IMR-90 (cell line): ENCODE measurements around the gene FRAS1. TPM values are rescaled to one million over a fixed set of nuclear protein-coding genes. Genes with fewer than 3 reads are reported as not detected.

ENCODE experiments used
- ATAC-seq: fragments of 200-7000 bp; cut with Tn5 transposase; 2 replicates; pipeline ENCODE4 v1.9.1; 2020; ENCODE audit warnings: low read depth, mild to moderate bottlenecking, moderate library complexity
- BruUV-seq: library from RNA; stranded (reverse); fragments of 400-500 nt; replicated peaks from 2 replicates; lab custom pipeline; 2021; lab: Mats Ljungman, UMichigan
- CTCF ChIA-PET: fragments of 300-600 bp; formaldehyde crosslinking; extraction: SDS; loops from one replicate; lab custom pipeline; 2021; ENCODE audit warnings: antibody characterized with exemption; lab: Yijun Ruan, JAX
- POLR2A ChIA-PET: fragments of 300-600 bp; sonication (Branson Sonifier 250); formaldehyde crosslinking; loops from one replicate; lab custom pipeline; 2022; ENCODE audit warnings: antibody characterized with exemption; ENCODE audit not compliant: unreplicated experiment; lab: Charles Lee
- DNase-seq: peaks from one replicate; pipeline ENCODE4 v3.0.0; 2013
- H2AFZ ChIP-seq: replicated peaks from 2 replicates; pipeline ENCODE3; 2013; ENCODE audit warnings: low read length, mild to moderate bottlenecking; ENCODE audit not compliant: poor library complexity
- H2AK5ac ChIP-seq: 2 replicates; pipeline ENCODE4 v1.6.1; 2013; ENCODE audit warnings: low read depth, low read length, inconsistent platforms
- H2AK9ac ChIP-seq: replicated peaks from 2 replicates; pipeline ENCODE3; 2013; ENCODE audit warnings: mild to moderate bottlenecking, low read depth, low read length, moderate library complexity; ENCODE audit not compliant: poor library complexity
- H2BK120ac ChIP-seq: 2 replicates; pipeline ENCODE4 v1.6.1; 2013; ENCODE audit warnings: low read depth, low read length, inconsistent platforms
- H2BK15ac ChIP-seq: 3 replicates; pipeline ENCODE4 v1.6.1; 2013; ENCODE audit warnings: low read depth, low read length, inconsistent platforms
- H2BK20ac ChIP-seq: 2 replicates; pipeline ENCODE4 v1.6.1; 2013; ENCODE audit warnings: low read depth, mild to moderate bottlenecking, inconsistent platforms, low read length, moderate library complexity
- H2BK5ac ChIP-seq: 2 replicates; pipeline ENCODE4 v1.6.1; 2013; ENCODE audit warnings: mild to moderate bottlenecking, low read depth, low read length, inconsistent platforms; ENCODE audit not compliant: poor library complexity, severe bottlenecking
- H3K14ac ChIP-seq: replicated peaks from 2 replicates; pipeline ENCODE4 v1.6.1; 2013; ENCODE audit warnings: low read depth, low read length, inconsistent platforms
- H3K18ac ChIP-seq: 2 replicates; pipeline ENCODE4 v1.6.1; 2013; ENCODE audit warnings: low read depth, low read length, control low read depth
- H3K23ac ChIP-seq: 2 replicates; pipeline ENCODE4 v1.6.1; 2013; ENCODE audit warnings: low read depth, low read length, inconsistent platforms
- H3K27ac ChIP-seq: 2 replicates; pipeline ENCODE4 v1.5.1; 2013; ENCODE audit warnings: mild to moderate bottlenecking, control low read depth, low read length; ENCODE audit not compliant: insufficient read depth
- H3K27me3 ChIP-seq: 2 replicates; pipeline ENCODE4 v1.6.1; 2013; ENCODE audit warnings: low read length; ENCODE audit not compliant: control insufficient read depth, insufficient read depth
- H3K36me3 ChIP-seq: 2 replicates; pipeline ENCODE4 v1.6.1; 2013; ENCODE audit warnings: low read length, mixed read lengths; ENCODE audit not compliant: control insufficient read depth, insufficient read depth
- H3K4ac ChIP-seq: 2 replicates; pipeline ENCODE4 v1.6.1; 2013; ENCODE audit warnings: low read depth, low read length, inconsistent platforms
- H3K4me1 ChIP-seq: 2 replicates; pipeline ENCODE4 v1.6.1; 2013; ENCODE audit warnings: low read length, mixed read lengths; ENCODE audit not compliant: control insufficient read depth, insufficient read depth
- H3K4me2 ChIP-seq: 2 replicates; pipeline ENCODE4 v1.6.1; 2013; ENCODE audit warnings: low read depth, mild to moderate bottlenecking, control low read depth, low read length, moderate library complexity
- H3K4me3 ChIP-seq: 2 replicates; pipeline ENCODE4 v1.5.1; 2013; ENCODE audit warnings: low read depth, mild to moderate bottlenecking, control low read depth, low read length, moderate library complexity; ENCODE audit not compliant: insufficient read depth
- H3K56ac ChIP-seq: 2 replicates; pipeline ENCODE4 v1.6.1; 2013; ENCODE audit warnings: low read length, inconsistent platforms; ENCODE audit not compliant: insufficient read depth; ENCODE audit errors: extremely low read depth
- H3K79me1 ChIP-seq, 2 experiments: 2 replicates each; pipeline ENCODE4 v1.6.1; 2013; ENCODE audit warnings: low read length in 2 of 2, inconsistent platforms in 1 of 2, low read depth in 1 of 2
- H3K9ac ChIP-seq: 2 replicates; pipeline ENCODE4 v1.6.1; 2013; ENCODE audit warnings: low read depth, low read length, control low read depth
- H3K9me1 ChIP-seq: 2 replicates; pipeline ENCODE4 v1.6.1; 2013; ENCODE audit warnings: low read length, inconsistent platforms; ENCODE audit not compliant: insufficient read depth
- H3K9me3 ChIP-seq: 2 replicates; pipeline ENCODE4 v1.6.1; 2013; ENCODE audit warnings: low read length; ENCODE audit not compliant: control insufficient read depth, insufficient read depth
- H4K20me1 ChIP-seq: 2 replicates; pipeline ENCODE4 v1.6.1; 2013; ENCODE audit warnings: low read length, inconsistent platforms; ENCODE audit not compliant: insufficient read depth
- H4K5ac ChIP-seq: 2 replicates; pipeline ENCODE4 v1.6.1; 2013; ENCODE audit warnings: mild to moderate bottlenecking, low read depth, low read length, control low read depth
- H4K8ac ChIP-seq, 2 experiments: 2 replicates each; pipeline ENCODE4 v1.6.1; 2013; ENCODE audit warnings: low read depth in 2 of 2, low read length in 2 of 2, control low read depth in 1 of 2, inconsistent platforms in 1 of 2
- H4K91ac ChIP-seq: 2 replicates; pipeline ENCODE4 v1.6.1; 2013; ENCODE audit warnings: low read depth, low read length, inconsistent platforms; ENCODE audit not compliant: insufficient read depth
- BHLHE40 ChIP-seq: fragments of 150-350 bp; IDR thresholded peaks from 2 replicates; pipeline ENCODE4 v1.6.1; 2016; ENCODE audit warnings: mild to moderate bottlenecking, low read depth, low read length
- CHD1 ChIP-seq: IDR thresholded peaks from 2 replicates; pipeline ENCODE4 v1.6.1; 2012; ENCODE audit warnings: low read depth, low read length, improper control_type of control experiment
- FOS ChIP-seq: fragments of 150-350 bp; IDR thresholded peaks from 2 replicates; pipeline ENCODE4 v1.6.1; 2016; ENCODE audit warnings: low read depth, low read length
- MAFK ChIP-seq: IDR thresholded peaks from 2 replicates; pipeline ENCODE4 v1.6.1; 2012; ENCODE audit warnings: low read depth, low read length, improper control_type of control experiment
- MAZ ChIP-seq: IDR thresholded peaks from 2 replicates; pipeline ENCODE4 v1.6.1; 2012; ENCODE audit warnings: low read depth, mild to moderate bottlenecking, low read length, improper control_type of control experiment, moderate library complexity, borderline replicate concordance
- NFE2L2 ChIP-seq: fragments of 150-350 bp; IDR thresholded peaks from 2 replicates; pipeline ENCODE4 v1.6.1; 2016; ENCODE audit warnings: low read depth, mild to moderate bottlenecking, low read length
- RAD21 ChIP-seq: IDR thresholded peaks from 2 replicates; pipeline ENCODE4 v1.6.1; 2012; ENCODE audit warnings: low read length, improper control_type of control experiment
- SMC3 ChIP-seq: fragments of 150-350 bp; IDR thresholded peaks from 2 replicates; pipeline ENCODE4 v1.6.1; 2016; ENCODE audit warnings: low read depth, mild to moderate bottlenecking, antibody characterized with exemption, low read length, moderate library complexity
- WGBS, 2 experiments: methylation state at CpG; one replicate each; pipeline versions ENCODE4 v1.1.5 to v1.1.7; 2013; ENCODE audit warnings: missing lambda C conversion rate in 2 of 2; ENCODE audit not compliant: insufficient read length in 1 of 2; ENCODE audit errors: extremely low coverage in 2 of 2; 5-methylcytosine and 5-hydroxymethylcytosine counted together
- dilution Hi-C: fragments of 300-500 bp; cut with HindIII; formaldehyde crosslinking; loops from one replicate; pipeline ENCODE4 v1.14.3; 2018; ENCODE audit warnings: low sequenced_read_pairs; ENCODE audit not compliant: unreplicated experiment
- in situ Hi-C: fragments of 300-500 bp; cut with MboI; formaldehyde crosslinking; loops from 3 replicates; pipeline ENCODE4 v1.14.3; 2019; ENCODE audit warnings: low sequenced_read_pairs, inconsistent platforms, mixed read lengths
- intact Hi-C: fragments of 100-400 bp; cut with micrococcal nuclease; formaldehyde crosslinking; loops from 2 replicates; pipeline ENCODE4 v1.10.0; 2022
- polyA plus RNA-seq, 3 experiments: library from polyadenylated mRNA; depleted of rRNA; stranded (reverse); fragments of >200 nt; gene quantifications; 2 replicates each; pipeline ENCODE4 v1.2.3, GENCODE V29; 2012; ENCODE audit warnings: low replicate concordance in 1 of 3
- total RNA-seq: library from RNA; depleted of rRNA; stranded (reverse); fragments of >200 nt; gene quantifications from 2 replicates; pipeline ENCODE4 v1.2.3, GENCODE V29; 2012

Gene FRAS1
- total and polyA plus RNA-seq, 2 of the 4 experiments (the other 2 are of a cell fraction), result under 0.01 to 0.03 TPM

GRCh38 chr4:78318126-78318525 lies 261.0 kb downstream of the FRAS1 start:
- Histone ChIP-seq H3K27me3 (peaks cover 6% of the 10 kb centered on the region), H2AFZ (no peak overlapping the region), H2BK120ac (no peak overlapping the region), H3K4ac (no peak overlapping the region), H3K56ac (no peak overlapping the region), H3K4me1 (no peaks in the 10 kb centered on the region), H3K4me3 (no peak overlapping the region), H4K91ac (no peak overlapping the region), H3K36me3 (no peaks in the 10 kb centered on the region), H3K9me1 (no peaks in the 10 kb centered on the region), H3K14ac (no peak overlapping the region), H3K23ac (no peak overlapping the region), H2BK15ac (no peak overlapping the region), H4K8ac (no peak overlapping the region), H3K27ac (no peak overlapping the region), H4K5ac (no peak overlapping the region), H3K18ac (no peak overlapping the region), H2BK20ac (no peak overlapping the region), H2AK5ac (no peak overlapping the region), H3K4me2 (no peak overlapping the region), H3K9me3 (no peaks in the 10 kb centered on the region), H3K9ac (no peak overlapping the region), H4K20me1 (no peaks in the 10 kb centered on the region), H2AK9ac (no peak overlapping the region), H3K79me1 (no peaks in the 10 kb centered on the region), H2BK5ac (no peak overlapping the region)
- dilution Hi-C loops, result no loop called here
- intact Hi-C loops, result no loop called here
- ATAC-seq, result no peak
- TF ChIP-seq MAFK, result no peak
- no peak for TF ChIP-seq SMC3
- no peak for TF ChIP-seq RAD21
- TF ChIP-seq MAZ, result no peak
- TF ChIP-seq NFE2L2, result no peak
- TF ChIP-seq CHD1, result no peak
- TF ChIP-seq FOS, result no peak
- no peak for TF ChIP-seq BHLHE40
- no peak for DNase-seq
- in situ Hi-C loops, result no loop called here
- no CpG with 5 or more reads among the region's 1 CpG for WGBS, 2 experiments
- BruUV-seq, result no TSS peak
- ChIA-PET CTCF (no interaction called here), POLR2A (no interaction called here)
